Measurements from ENCODE around the gene TMEM253.

GRCh38 chr14:21070610-21071224 lies 30.1 kb upstream of the TMEM253 start:
- TF ChIP-seq CTCF (conservative IDR thresholded peaks at IDR 0.05), result no peak
- TF ChIP-seq ZFX (IDR thresholded peaks at IDR 0.05), result no peak

Measured in C4-2B (cell line).